KOPT-K1 (cell line): ENCODE data around the gene HDGF.
A peak's percentile ranks its signal among the peaks of the same experiment; 100 is the strongest.

Source experiments
- H3K27ac ChIP-seq: fragments of 200-600 bp; sonication (generic); 2 replicates; pipeline ENCODE4 v1.5.1; 2016; ENCODE audit warnings: antibody characterized with exemption, mild to moderate bottlenecking, low read depth, low read length; ENCODE audit not compliant: poor library complexity, severe bottlenecking
- H3K36me3 ChIP-seq: fragments of 200-600 bp; sonication (generic); 2 replicates; pipeline ENCODE4 v1.5.1; 2017; ENCODE audit warnings: antibody characterized with exemption, mild to moderate bottlenecking, low read length, moderate library complexity; ENCODE audit not compliant: insufficient read depth
- H3K9me3 ChIP-seq: fragments of 200-600 bp; sonication (generic); 2 replicates; pipeline ENCODE4 v1.5.1; 2017; ENCODE audit warnings: antibody characterized with exemption, low read length, mild to moderate bottlenecking; ENCODE audit not compliant: insufficient read depth, poor library complexity, severe bottlenecking

Gene HDGF

DNA sequence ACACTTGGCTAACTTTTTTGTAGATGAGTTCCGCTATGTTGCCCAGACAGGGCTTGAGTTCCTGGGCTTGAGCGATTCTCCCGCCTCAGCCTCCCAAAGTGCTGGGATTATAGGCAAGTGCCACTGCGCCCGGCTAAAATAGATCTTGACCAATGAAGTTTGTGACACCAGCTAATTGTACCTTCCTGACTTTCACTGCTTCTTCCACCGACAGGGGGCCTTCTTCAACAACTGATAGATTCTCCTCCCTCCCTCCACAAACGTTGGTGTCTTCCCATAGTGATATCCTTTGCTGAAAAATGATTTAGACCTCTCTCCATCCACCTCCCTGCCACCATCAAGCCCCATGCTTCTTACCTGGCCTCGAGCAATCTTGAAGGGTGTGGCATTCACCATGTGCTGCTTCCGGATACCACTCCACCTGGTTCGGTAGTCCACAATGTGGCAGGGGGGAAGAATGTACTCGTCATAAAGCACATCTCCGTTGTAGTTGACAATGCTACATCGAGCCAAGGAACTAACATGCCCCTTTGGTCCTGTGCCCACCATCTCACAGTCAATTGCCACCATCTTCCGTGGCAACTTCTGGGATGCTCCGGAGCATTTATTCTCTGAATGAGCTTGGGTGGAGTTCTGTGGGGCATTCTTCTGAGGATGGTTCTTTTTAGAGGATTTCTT lies 24.8 kb downstream of the HDGF start:
- Histone ChIP-seq H3K36me3 (peaks cover 48% of the 10 kb centered on the region), H3K9me3 (no peaks in the 10 kb centered on the region), H3K27ac (peak overlapping the region; percentile 87)

GRCh38 chr1:156725683-156726280 lies 25.7 kb downstream of the HDGF start:
- Histone ChIP-seq H3K9me3 (no peaks in the 10 kb centered on the region), H3K36me3 (peaks cover 57% of the 10 kb centered on the region), H3K27ac (no peak overlapping the region)

GRCh38 chr1:156721535-156721934 lies 29.9 kb downstream of the HDGF start:
- Histone ChIP-seq H3K9me3 (no peaks in the 10 kb centered on the region), H3K36me3 (peaks cover 71% of the 10 kb centered on the region), H3K27ac (no peak overlapping the region)

- Histone ChIP-seq H3K27ac (no peak overlapping the region), H3K36me3 (peaks cover 68% of the 10 kb centered on the region), H3K9me3 (no peaks in the 10 kb centered on the region)
These were observed 30.3 kb downstream of the HDGF start for GRCh38 chr1:156721131-156721530.

DNA sequence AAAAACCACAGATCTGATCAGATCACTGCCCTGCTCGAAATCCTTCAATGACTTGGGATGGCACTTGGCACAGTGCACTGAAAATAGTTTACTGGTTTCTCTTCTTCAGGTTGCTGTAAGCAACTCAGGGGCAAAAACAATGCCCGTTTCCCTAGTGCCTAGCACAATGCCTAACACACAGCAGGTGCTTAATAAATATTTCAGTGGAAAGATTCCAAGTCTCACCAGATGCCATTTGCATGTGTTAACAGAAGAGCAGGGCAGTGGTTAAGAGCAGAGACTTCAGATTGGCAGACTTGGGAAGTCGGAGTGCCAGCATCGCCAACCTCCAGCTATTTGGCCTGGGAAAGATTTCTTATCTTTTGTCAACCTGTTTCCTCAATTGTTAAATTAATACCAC lies 34.1 kb downstream of the HDGF start:
- peaks cover 39% of the 10 kb centered on the region for H3K36me3 ChIP-seq
- no peaks in the 10 kb centered on the region for H3K9me3 ChIP-seq
- no peak overlapping the region for H3K27ac ChIP-seq

- Histone ChIP-seq H3K36me3 (peaks cover 14% of the 10 kb centered on the region), H3K27ac (no peak overlapping the region)
These were observed 36.6 kb downstream of the HDGF start for GRCh38 chr1:156714830-156715229.

DNA sequence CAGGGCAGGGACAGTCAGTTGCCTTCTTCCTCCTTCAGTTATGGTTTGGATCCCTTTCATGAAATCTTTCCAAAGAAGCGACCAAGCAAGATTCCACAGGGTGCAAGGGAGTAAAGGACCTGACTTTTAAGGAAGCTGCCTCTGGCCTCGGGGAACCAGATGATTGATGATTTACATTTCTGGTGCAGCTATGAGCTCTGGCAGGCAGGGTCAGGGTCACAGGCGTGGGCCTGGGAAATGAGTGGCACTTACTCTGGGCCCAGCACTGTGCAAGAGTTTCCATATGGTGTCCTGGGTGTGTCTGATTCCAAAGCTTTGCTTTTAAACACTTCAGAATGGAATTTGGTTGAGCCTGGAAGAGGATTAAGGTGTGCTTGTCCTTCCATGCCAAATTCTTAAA lies 38.8 kb downstream of the HDGF start:
- H3K27ac ChIP-seq: no peak overlapping the region
- H3K36me3 ChIP-seq: peaks cover 7% of the 10 kb centered on the region; the same call in 1 of the 2 replicates
- H3K9me3 ChIP-seq: no peaks in the 10 kb centered on the region

More at GRCh38 chr1:156714830-156715229, 36.6 kb downstream of the HDGF start:
- no peaks in the 10 kb centered on the region for H3K9me3 ChIP-seq

GRCh38 chr1:156711011-156711817 lies 40.3 kb downstream of the HDGF start:
- no peaks in the 10 kb centered on the region for H3K9me3 ChIP-seq
- H3K27ac ChIP-seq: no peak overlapping the region
- H3K36me3 ChIP-seq: 0 out of 2 replicates have a peak, but pooled peaks cover 7% of the 10 kb centered on the region

GRCh38 chr1:156709757-156710489 lies 41.6 kb downstream of the HDGF start:
- H3K9me3 ChIP-seq: no peaks in the 10 kb centered on the region
- H3K36me3 ChIP-seq: no peaks in the 10 kb centered on the region
- no peak overlapping the region for H3K27ac ChIP-seq

DNA sequence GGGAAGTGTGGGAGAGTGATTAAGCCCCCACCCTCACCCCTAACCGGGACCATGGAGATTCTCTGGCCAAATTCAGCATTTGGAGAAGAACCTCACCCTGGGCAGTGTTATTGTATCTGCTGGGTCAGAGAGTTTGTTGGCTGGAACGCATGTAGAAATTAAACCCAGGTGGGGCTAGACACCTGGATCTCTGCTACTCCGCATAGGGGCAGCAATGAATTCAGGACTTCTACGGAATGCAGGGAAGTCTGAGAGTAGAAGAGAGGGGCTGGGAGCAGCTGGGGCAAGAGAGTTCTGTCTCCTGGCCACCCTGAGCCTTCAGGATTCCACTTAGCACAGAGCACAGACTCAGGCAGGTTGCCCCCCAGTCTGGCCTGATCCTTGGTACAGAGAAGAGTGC lies 42.4 kb downstream of the HDGF start:
- Histone ChIP-seq H3K9me3 (no peaks in the 10 kb centered on the region), H3K27ac (no peak overlapping the region), H3K36me3 (no peaks in the 10 kb centered on the region)

GRCh38 chr1:156708218-156708661 lies 43.2 kb downstream of the HDGF start:
- no peaks in the 10 kb centered on the region for H3K9me3 ChIP-seq
- no peaks in the 10 kb centered on the region for H3K36me3 ChIP-seq
- no peak overlapping the region for H3K27ac ChIP-seq

GRCh38 chr1:156707417-156708217 lies 43.9 kb downstream of the HDGF start:
- Histone ChIP-seq H3K36me3 (no peaks in the 10 kb centered on the region), H3K27ac (no peak overlapping the region), H3K9me3 (no peaks in the 10 kb centered on the region)

DNA sequence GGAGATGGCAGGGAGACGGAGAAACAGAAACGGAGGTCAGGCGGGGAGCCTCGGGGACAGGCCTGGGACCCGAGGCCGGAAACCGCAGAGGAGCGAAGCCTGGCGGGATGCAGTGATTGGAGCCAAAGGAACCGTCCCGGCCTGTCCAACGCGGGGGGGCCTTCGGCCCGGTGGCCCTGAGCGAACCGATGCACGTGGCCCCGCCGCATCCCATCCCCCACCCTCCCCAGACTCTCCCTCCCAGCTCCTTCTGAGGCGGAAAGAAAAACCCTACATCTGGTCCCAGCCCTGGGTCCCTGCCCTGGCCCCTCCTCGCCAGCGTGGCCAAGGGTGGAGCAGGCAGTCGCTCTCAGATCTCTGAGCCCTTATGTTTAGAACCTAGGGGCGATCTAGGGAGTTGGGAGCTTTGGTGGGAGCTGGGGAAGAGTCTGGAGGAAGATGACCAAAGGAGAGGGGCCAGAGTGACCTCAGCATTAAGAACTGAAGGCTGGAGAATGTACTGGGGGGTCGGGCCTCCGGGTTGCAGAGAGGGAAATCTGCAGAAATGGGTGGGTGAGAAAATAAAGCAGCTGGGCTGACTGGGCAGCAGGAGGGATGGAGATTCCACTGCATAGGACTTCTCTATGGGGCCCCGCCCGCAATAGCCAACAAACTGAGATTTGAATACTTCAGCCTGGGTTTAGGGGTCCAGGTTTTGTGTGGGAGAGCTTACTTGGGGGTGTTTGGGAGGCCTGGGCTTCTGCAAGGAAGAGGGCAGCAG lies 44.6 kb downstream of the HDGF start:
- H3K36me3 ChIP-seq: no peaks in the 10 kb centered on the region
- no peak overlapping the region for H3K27ac ChIP-seq
- no peaks in the 10 kb centered on the region for H3K9me3 ChIP-seq
